Thoracic aorta (tissue), 2 donors: ENCODE data around the gene PRKCA. TPM values are rescaled to one million over a fixed set of nuclear protein-coding genes. Genes with fewer than 3 reads are reported as not detected.
"Not testable (repeated sequence)": the region's sequence is repeated elsewhere in the genome, so short reads cannot be mapped to it uniquely, and the experiment has no call there.

Experiments
- ATAC-seq: fragments of 150-250 bp; one replicate; pipeline ENCODE4 v1.8.0; 2017; ENCODE audit warnings: low read depth; ENCODE audit not compliant: insufficient number of reproducible peaks, low FRiP score
- DNase-seq: peaks from one replicate; pipeline ENCODE4 v3.0.0-alpha.2; 2020; ENCODE audit warnings: low spot score
- H3K27ac ChIP-seq, 2 donors: fragments of 200-600 bp; sonication (generic); 1 replicate in 1 of 2; 2 replicates in 1 of 2; pipeline ENCODE4 v1.5.1; 2016; ENCODE audit warnings: mild to moderate bottlenecking in 2 of 2, moderate library complexity in 2 of 2
- H3K27me3 ChIP-seq: fragments of 200-600 bp; sonication (generic); replicated peaks from 2 replicates; pipeline ENCODE4 v1.6.0; 2016; ENCODE audit warnings: mild to moderate bottlenecking; ENCODE audit not compliant: insufficient read depth
- H3K36me3 ChIP-seq: fragments of 200-600 bp; sonication (generic); one replicate; pipeline ENCODE4 v1.5.1; 2016
- H3K4me1 ChIP-seq, 2 donors: fragments of 200-600 bp; sonication (generic); 1 replicate in 1 of 2; 2 replicates in 1 of 2; pipeline versions ENCODE4 v1.5.1 to v1.6.0; 2016; ENCODE audit warnings: low read depth in 2 of 2, mild to moderate bottlenecking in 1 of 2; ENCODE audit not compliant: control insufficient read depth in 1 of 2
- H3K4me3 ChIP-seq: fragments of 200-600 bp; sonication (generic); 2 replicates; pipeline ENCODE4 v1.5.1; 2016; ENCODE audit warnings: mild to moderate bottlenecking
- H3K9me3 ChIP-seq: fragments of 200-600 bp; sonication (generic); 2 replicates; pipeline ENCODE4 v1.5.1; 2016
- total RNA-seq, 2 donors: library from RNA; depleted of rRNA; stranded (reverse); fragments of >200 nt; gene quantifications; one replicate each; pipeline versions ENCODE4 v1.1.0 to v1.2.3, GENCODE V29; 2016
- TF ChIP-seq, protein P1 (sequence below): fragments of 200-600 bp; sonication (generic); IDR thresholded peaks from one replicate; pipeline ENCODE4 v1.5.1; 2019; ENCODE audit warnings: antibody characterized with exemption

The PRKCA gene
- total RNA-seq, 2 donors from 2014 or later: 9.1 to 11.6 TPM

- Histone ChIP-seq H3K9me3 (no peaks in the 10 kb centered on the region), H3K4me3 (no peak overlapping the region), H3K4me1 (peaks cover 11 to 14% of the 10 kb centered on the region in 2 donors), H3K27me3 (no peaks in the 10 kb centered on the region), H3K27ac (no peak overlapping the region), H3K36me3 (no peaks in the 10 kb centered on the region)
- DNase-seq (no peak), ATAC-seq (no peak)
- TF ChIP-seq, protein P1, sequence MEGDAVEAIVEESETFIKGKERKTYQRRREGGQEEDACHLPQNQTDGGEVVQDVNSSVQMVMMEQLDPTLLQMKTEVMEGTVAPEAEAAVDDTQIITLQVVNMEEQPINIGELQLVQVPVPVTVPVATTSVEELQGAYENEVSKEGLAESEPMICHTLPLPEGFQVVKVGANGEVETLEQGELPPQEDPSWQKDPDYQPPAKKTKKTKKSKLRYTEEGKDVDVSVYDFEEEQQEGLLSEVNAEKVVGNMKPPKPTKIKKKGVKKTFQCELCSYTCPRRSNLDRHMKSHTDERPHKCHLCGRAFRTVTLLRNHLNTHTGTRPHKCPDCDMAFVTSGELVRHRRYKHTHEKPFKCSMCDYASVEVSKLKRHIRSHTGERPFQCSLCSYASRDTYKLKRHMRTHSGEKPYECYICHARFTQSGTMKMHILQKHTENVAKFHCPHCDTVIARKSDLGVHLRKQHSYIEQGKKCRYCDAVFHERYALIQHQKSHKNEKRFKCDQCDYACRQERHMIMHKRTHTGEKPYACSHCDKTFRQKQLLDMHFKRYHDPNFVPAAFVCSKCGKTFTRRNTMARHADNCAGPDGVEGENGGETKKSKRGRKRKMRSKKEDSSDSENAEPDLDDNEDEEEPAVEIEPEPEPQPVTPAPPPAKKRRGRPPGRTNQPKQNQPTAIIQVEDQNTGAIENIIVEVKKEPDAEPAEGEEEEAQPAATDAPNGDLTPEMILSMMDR: no peak
These were observed 417.6 kb downstream of the PRKCA start for GRCh38 chr17:66720027-66720426.

GRCh38 chr17:66720567-66720966 is 418.2 kb downstream of the PRKCA start:
- TF ChIP-seq, protein P1: no peak
- no peak for DNase-seq
- no peak for ATAC-seq

DNA sequence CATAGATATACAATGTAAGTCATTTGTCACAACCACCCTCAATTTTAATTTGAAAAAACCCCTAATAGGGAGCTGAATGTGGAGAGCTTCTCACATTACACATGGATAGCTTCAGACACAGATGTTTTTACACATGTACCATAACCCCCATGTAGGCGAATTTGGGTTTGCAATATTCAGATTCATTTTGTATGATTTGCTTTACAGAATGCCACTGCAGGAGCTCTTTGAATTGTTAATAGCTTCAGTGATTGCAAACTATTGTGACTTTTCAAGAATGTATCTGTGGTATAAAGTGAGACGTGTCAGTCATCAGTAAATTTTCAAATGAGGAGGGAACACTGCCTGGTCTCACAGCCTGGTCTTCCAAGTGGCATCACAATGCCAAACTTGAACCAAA is 419.9 kb downstream of the PRKCA start:
- no peak for ATAC-seq
- peaks cover 11 to 20% of the 10 kb centered on the region in 2 donors for H3K4me1 ChIP-seq
- TF ChIP-seq, protein P1: no peak

More at GRCh38 chr17:66720567-66720966, 418.2 kb downstream of the PRKCA start:
- no peak overlapping the region for H3K4me3 ChIP-seq
- H3K36me3 ChIP-seq: no peaks in the 10 kb centered on the region
- peaks cover 11 to 19% of the 10 kb centered on the region in 2 donors for H3K4me1 ChIP-seq
- no peaks in the 10 kb centered on the region for H3K9me3 ChIP-seq
- H3K27ac ChIP-seq: no peak overlapping the region
- H3K27me3 ChIP-seq: no peaks in the 10 kb centered on the region

DNA sequence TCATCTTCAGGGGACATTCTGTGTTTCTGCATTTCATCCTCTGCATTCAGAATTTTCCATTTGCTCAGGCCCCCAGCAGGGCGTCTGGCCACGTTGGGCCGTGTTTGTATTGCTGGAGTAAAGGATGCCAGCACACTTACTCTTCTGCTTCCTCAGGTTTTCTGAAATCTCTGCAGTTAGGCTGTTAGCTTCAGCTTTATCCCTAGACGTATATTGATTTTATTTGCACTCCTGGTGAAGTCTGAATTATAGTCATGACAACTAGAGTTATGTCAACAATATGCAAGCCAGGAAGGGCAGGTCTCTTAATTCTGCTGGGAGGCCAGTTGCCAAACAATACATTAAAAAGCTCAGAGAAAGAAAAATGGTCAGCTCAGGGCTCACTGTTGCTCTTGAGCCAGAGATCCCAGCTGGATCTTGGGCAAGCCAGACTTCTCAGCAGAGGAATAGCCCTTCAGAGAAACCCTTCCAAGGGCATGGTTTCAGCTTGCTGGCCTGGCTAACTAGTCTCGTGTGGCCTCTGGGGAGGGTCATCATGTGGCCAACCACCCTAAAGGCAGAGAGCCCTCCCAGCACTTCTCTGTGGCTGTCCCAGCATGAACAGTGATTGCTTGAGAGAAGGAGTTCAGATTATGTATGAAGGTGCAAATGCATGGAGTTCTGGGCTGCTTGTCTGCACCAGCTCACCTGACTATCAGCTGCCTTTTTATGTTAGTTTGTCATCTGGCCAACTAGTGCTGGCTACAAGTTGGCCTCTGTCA is 422.3 kb downstream of the PRKCA start:
- no peaks in the 10 kb centered on the region for H3K9me3 ChIP-seq
- no peak overlapping the region for H3K4me3 ChIP-seq
- H3K36me3 ChIP-seq: no peaks in the 10 kb centered on the region
- peaks cover 11 to 20% of the 10 kb centered on the region in 2 donors for H3K4me1 ChIP-seq
- TF ChIP-seq, protein P1: no peak
- no peak overlapping the region for H3K27ac ChIP-seq
- no peak for ATAC-seq
- no peak for DNase-seq
- H3K27me3 ChIP-seq: no peaks in the 10 kb centered on the region

More for the DNA sequence above, 419.9 kb downstream of the PRKCA start:
- Histone ChIP-seq H3K36me3 (no peaks in the 10 kb centered on the region), H3K27ac (no peak overlapping the region), H3K9me3 (no peaks in the 10 kb centered on the region), H3K27me3 (no peaks in the 10 kb centered on the region), H3K4me3 (no peak overlapping the region)
- no peak for DNase-seq

DNA sequence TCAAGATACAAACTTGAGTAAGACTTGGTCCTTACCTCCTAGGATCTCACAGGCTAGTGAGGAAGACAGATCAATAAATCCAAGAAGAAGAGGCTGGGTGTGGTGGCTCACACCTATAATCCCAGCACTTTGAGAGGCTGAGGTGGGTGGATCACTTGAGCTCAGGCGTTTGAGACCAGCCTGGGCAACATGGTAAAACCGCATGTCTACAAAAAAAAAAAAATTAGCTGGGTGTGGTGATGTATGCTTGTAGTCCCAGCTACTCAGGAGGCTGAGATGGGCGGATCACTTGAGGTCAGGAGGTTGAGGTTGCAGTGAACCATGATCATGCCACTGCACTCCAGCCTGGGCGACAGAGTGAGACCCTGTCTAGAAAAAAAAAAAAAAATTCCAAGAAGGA is 423.0 kb downstream of the PRKCA start:
- H3K4me3 ChIP-seq, ATAC-seq, H3K27ac ChIP-seq, H3K36me3 ChIP-seq, DNase-seq, H3K9me3 ChIP-seq, H3K27me3 ChIP-seq: not testable (repeated sequence)
- peaks cover 11 to 20% of the 10 kb centered on the region in 2 donors for H3K4me1 ChIP-seq
